ACC112 (cell line): ENCODE results near the gene ZBTB2.

Experiments
- H2AFZ ChIP-seq: fragments of 200-600 bp; sonication (generic); one replicate; pipeline ENCODE4 v1.6.0; 2017; ENCODE audit warnings: antibody characterized with exemption, low read length; ENCODE audit not compliant: unreplicated experiment
- H3K27ac ChIP-seq: fragments of 200-600 bp; sonication (generic); 2 replicates; pipeline ENCODE4 v1.5.1; 2014; ENCODE audit warnings: low read depth, mild to moderate bottlenecking, antibody characterized with exemption, low read length, moderate library complexity
- H3K27me3 ChIP-seq: fragments of 200-600 bp; sonication (generic); 2 replicates; pipeline ENCODE4 v1.6.1; 2014; ENCODE audit warnings: mild to moderate bottlenecking, antibody characterized with exemption, low read length, moderate library complexity, mixed read lengths; ENCODE audit not compliant: insufficient read depth
- H3K36me3 ChIP-seq: fragments of 200-600 bp; sonication (generic); 2 replicates; pipeline ENCODE4 v1.6.1; 2016; ENCODE audit warnings: mild to moderate bottlenecking, antibody characterized with exemption, low read length, moderate library complexity, mixed read lengths; ENCODE audit not compliant: insufficient read depth
- H3K4me1 ChIP-seq: fragments of 200-600 bp; sonication (generic); one replicate; pipeline ENCODE4 v1.6.1; 2016; ENCODE audit warnings: low read length, mixed read lengths; ENCODE audit not compliant: insufficient read depth, unreplicated experiment, control insufficient read depth
- H3K4me3 ChIP-seq: fragments of 200-600 bp; sonication (generic); 2 replicates; pipeline ENCODE4 v1.5.1; 2014; ENCODE audit warnings: mild to moderate bottlenecking, low read depth, low read length
- H3K79me2 ChIP-seq: fragments of 200-600 bp; sonication (generic); one replicate; pipeline ENCODE4 v1.6.0; 2016; ENCODE audit warnings: low read length; ENCODE audit not compliant: control insufficient read depth, unreplicated experiment, insufficient read depth

The ZBTB2 gene

GRCh38 chr6:151428093-151428735 lies 36.9 kb upstream of the ZBTB2 start:
- Histone ChIP-seq H3K79me2 (no peaks in the 10 kb centered on the region), H3K36me3 (peaks cover 47% of the 10 kb centered on the region), H3K27ac (no peak overlapping the region), H3K27me3 (no peaks in the 10 kb centered on the region), H2AFZ (no peak overlapping the region), H3K4me1 (no peaks in the 10 kb centered on the region), H3K4me3 (no peak overlapping the region)

- Histone ChIP-seq H3K79me2 (no peaks in the 10 kb centered on the region), H3K27ac (no peak overlapping the region), H3K4me3 (no peak overlapping the region), H3K36me3 (peaks cover 54% of the 10 kb centered on the region), H2AFZ (no peak overlapping the region), H3K4me1 (no peaks in the 10 kb centered on the region), H3K27me3 (no peaks in the 10 kb centered on the region)
These were observed 34.2 kb upstream of the ZBTB2 start for GRCh38 chr6:151425561-151425960.

GRCh38 chr6:151422981-151423380 lies 31.6 kb upstream of the ZBTB2 start:
- H3K79me2 ChIP-seq = no peaks in the 10 kb centered on the region
- no peak overlapping the region for H2AFZ ChIP-seq
- H3K27ac ChIP-seq = no peak overlapping the region
- H3K4me1 ChIP-seq = no peaks in the 10 kb centered on the region
- H3K4me3 ChIP-seq = no peak overlapping the region
- no peaks in the 10 kb centered on the region for H3K27me3 ChIP-seq
- H3K36me3 ChIP-seq = peaks cover 34% of the 10 kb centered on the region

GRCh38 chr6:151417477-151417876 lies 26.1 kb upstream of the ZBTB2 start:
- Histone ChIP-seq H3K4me3 (no peak overlapping the region), H3K79me2 (no peaks in the 10 kb centered on the region), H3K36me3 (peaks cover 38% of the 10 kb centered on the region)

GRCh38 chr6:151414641-151415260 lies 23.4 kb upstream of the ZBTB2 start:
- Histone ChIP-seq H3K79me2 (no peaks in the 10 kb centered on the region), H3K4me3 (no peak overlapping the region), H2AFZ (no peak overlapping the region), H3K4me1 (no peaks in the 10 kb centered on the region), H3K27me3 (no peaks in the 10 kb centered on the region), H3K36me3 (peaks cover 30% of the 10 kb centered on the region), H3K27ac (no peak overlapping the region)

More at GRCh38 chr6:151417477-151417876, 26.1 kb upstream of the ZBTB2 start:
- no peak overlapping the region for H3K27ac ChIP-seq
- no peaks in the 10 kb centered on the region for H3K4me1 ChIP-seq
- H2AFZ ChIP-seq = no peak overlapping the region
- H3K27me3 ChIP-seq = no peaks in the 10 kb centered on the region

- peaks cover 33% of the 10 kb centered on the region for H3K36me3 ChIP-seq
- H3K27ac ChIP-seq = no peak overlapping the region
- no peaks in the 10 kb centered on the region for H3K79me2 ChIP-seq
- H3K4me3 ChIP-seq = no peak overlapping the region
- no peaks in the 10 kb centered on the region for H3K27me3 ChIP-seq
- no peaks in the 10 kb centered on the region for H3K4me1 ChIP-seq
- no peak overlapping the region for H2AFZ ChIP-seq
These were observed 22.2 kb upstream of the ZBTB2 start for GRCh38 chr6:151413372-151414145.

GRCh38 chr6:151412909-151413308 lies 21.6 kb upstream of the ZBTB2 start:
- H3K27ac ChIP-seq = no peak overlapping the region
- no peaks in the 10 kb centered on the region for H3K27me3 ChIP-seq
- H3K79me2 ChIP-seq = no peaks in the 10 kb centered on the region
- H3K36me3 ChIP-seq = peaks cover 35% of the 10 kb centered on the region
- H3K4me3 ChIP-seq = no peak overlapping the region
- no peaks in the 10 kb centered on the region for H3K4me1 ChIP-seq
- H2AFZ ChIP-seq = no peak overlapping the region

GRCh38 chr6:151409679-151410078 lies 18.3 kb upstream of the ZBTB2 start:
- H3K36me3 ChIP-seq = peaks cover 36% of the 10 kb centered on the region
- H3K4me3 ChIP-seq = no peak overlapping the region
- peaks cover 12% of the 10 kb centered on the region for H3K79me2 ChIP-seq
- H2AFZ ChIP-seq = no peak overlapping the region
- H3K4me1 ChIP-seq = no peaks in the 10 kb centered on the region
- H3K27me3 ChIP-seq = no peaks in the 10 kb centered on the region
- no peak overlapping the region for H3K27ac ChIP-seq

- Histone ChIP-seq H3K27ac (no peak overlapping the region), H3K79me2 (peaks cover 15% of the 10 kb centered on the region), H3K36me3 (peaks cover 34% of the 10 kb centered on the region), H3K4me1 (no peaks in the 10 kb centered on the region), H2AFZ (no peak overlapping the region), H3K4me3 (no peak overlapping the region), H3K27me3 (no peaks in the 10 kb centered on the region)
These were observed 17.9 kb upstream of the ZBTB2 start for GRCh38 chr6:151409260-151409659.

GRCh38 chr6:151408858-151409257 lies 17.5 kb upstream of the ZBTB2 start:
- Histone ChIP-seq H3K4me1 (no peaks in the 10 kb centered on the region), H2AFZ (no peak overlapping the region), H3K4me3 (no peak overlapping the region), H3K27ac (no peak overlapping the region), H3K79me2 (peaks cover 16% of the 10 kb centered on the region), H3K27me3 (no peaks in the 10 kb centered on the region), H3K36me3 (peaks cover 34% of the 10 kb centered on the region)
